RWPE2 (cell line): ENCODE results near the gene ANKRD65.
A peak's percentile ranks its signal among the peaks of the same experiment; 100 is the strongest.
"Not testable (repeated sequence)": the region's sequence is repeated elsewhere in the genome, so short reads cannot be mapped to it uniquely, and the experiment has no call there.

Source experiments
- ATAC-seq: fragments of 200-7000 bp; cut with Tn5 transposase; 3 replicates; pipeline ENCODE4 v1.9.1; 2021; ENCODE audit warnings: low read depth
- DNase-seq: peaks from one replicate; pipeline ENCODE4 v3.0.0-alpha.2; 2020; ENCODE audit warnings: low spot score
- H3K27ac ChIP-seq: fragments of 450-650 bp; 2 replicates; pipeline ENCODE4 v1.5.1; 2017; ENCODE audit warnings: mild to moderate bottlenecking; ENCODE audit not compliant: poor library complexity, severe bottlenecking
- H3K27me3 ChIP-seq: fragments of 250-450 bp; sonication (Bioruptor Pico); 2 replicates; pipeline ENCODE4 v1.5.1; 2021; ENCODE audit warnings: mild to moderate bottlenecking, moderate library complexity; ENCODE audit not compliant: insufficient read depth, poor library complexity, severe bottlenecking
- H3K36me3 ChIP-seq: fragments of 250-450 bp; sonication (Bioruptor Pico); 2 replicates; pipeline ENCODE4 v1.5.1; 2020; ENCODE audit warnings: low read depth, mild to moderate bottlenecking, moderate library complexity
- H3K4me1 ChIP-seq: fragments of 250-450 bp; sonication (Bioruptor Pico); 2 replicates; pipeline ENCODE4 v1.5.1; 2021; ENCODE audit warnings: mild to moderate bottlenecking, moderate library complexity; ENCODE audit not compliant: insufficient read depth, poor library complexity, severe bottlenecking
- H3K4me3 ChIP-seq: fragments of 250-450 bp; sonication (Bioruptor Pico); 2 replicates; pipeline ENCODE4 v1.5.1; 2021; ENCODE audit warnings: mild to moderate bottlenecking, moderate library complexity; ENCODE audit not compliant: severe bottlenecking
- H3K9me3 ChIP-seq: fragments of 250-450 bp; sonication (Bioruptor Pico); 2 replicates; pipeline ENCODE4 v1.5.1; 2021; ENCODE audit warnings: mild to moderate bottlenecking, moderate library complexity; ENCODE audit not compliant: severe bottlenecking
- CTCF ChIP-seq: fragments of 450-650 bp; IDR thresholded peaks from one replicate; pipeline ENCODE4 v1.5.1; 2017; ENCODE audit warnings: mild to moderate bottlenecking, moderate library complexity; ENCODE audit not compliant: poor library complexity, severe bottlenecking

Gene ANKRD65

DNA sequence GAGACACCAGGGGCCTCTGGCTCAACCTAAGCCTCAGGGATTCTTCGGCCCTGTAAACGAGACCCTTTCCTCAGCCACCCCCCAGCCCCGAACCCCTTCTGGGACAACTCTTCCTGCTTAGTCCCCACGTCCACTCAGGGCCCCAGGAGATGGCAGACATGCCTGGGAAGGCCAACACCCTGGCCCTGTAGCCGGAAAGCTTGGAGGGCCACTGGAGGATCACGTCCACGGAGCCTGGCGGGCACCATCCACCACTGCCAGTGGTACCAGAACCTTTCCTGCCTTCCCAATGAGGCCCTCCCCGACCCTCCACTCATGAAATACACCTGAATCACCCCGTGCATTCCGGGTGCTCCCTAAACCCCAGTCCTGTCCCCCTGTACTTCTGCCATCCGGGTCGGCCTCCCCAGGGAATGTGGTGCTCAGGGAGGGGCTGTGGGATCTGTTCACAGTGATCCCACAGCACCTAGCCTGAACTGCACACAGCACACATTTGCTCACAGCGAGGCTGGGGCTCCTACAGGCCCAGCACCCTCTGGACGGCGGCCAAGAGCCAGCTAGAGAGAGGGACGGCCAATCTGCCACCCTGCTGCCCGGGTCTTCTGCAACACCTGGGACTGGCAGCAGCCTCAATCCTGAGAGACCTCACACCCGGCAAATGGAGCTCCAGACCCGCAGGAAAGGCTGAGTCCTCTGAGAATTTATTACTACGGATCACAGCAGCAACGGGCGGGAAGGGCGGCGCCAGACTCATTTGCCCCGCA lies 47.8 kb downstream of the ANKRD65 start:
- no peaks in the 10 kb centered on the region for H3K9me3 ChIP-seq
- no peak for TF ChIP-seq CTCF
- H3K27ac ChIP-seq = peak overlapping the region; percentile 63
- H3K36me3 ChIP-seq = peaks cover 8% of the 10 kb centered on the region
- no peaks in the 10 kb centered on the region for H3K27me3 ChIP-seq
- ATAC-seq = no peak
- H3K4me3 ChIP-seq = no peak overlapping the region
- peaks cover 4% of the 10 kb centered on the region for H3K4me1 ChIP-seq
- DNase-seq = no peak

DNA sequence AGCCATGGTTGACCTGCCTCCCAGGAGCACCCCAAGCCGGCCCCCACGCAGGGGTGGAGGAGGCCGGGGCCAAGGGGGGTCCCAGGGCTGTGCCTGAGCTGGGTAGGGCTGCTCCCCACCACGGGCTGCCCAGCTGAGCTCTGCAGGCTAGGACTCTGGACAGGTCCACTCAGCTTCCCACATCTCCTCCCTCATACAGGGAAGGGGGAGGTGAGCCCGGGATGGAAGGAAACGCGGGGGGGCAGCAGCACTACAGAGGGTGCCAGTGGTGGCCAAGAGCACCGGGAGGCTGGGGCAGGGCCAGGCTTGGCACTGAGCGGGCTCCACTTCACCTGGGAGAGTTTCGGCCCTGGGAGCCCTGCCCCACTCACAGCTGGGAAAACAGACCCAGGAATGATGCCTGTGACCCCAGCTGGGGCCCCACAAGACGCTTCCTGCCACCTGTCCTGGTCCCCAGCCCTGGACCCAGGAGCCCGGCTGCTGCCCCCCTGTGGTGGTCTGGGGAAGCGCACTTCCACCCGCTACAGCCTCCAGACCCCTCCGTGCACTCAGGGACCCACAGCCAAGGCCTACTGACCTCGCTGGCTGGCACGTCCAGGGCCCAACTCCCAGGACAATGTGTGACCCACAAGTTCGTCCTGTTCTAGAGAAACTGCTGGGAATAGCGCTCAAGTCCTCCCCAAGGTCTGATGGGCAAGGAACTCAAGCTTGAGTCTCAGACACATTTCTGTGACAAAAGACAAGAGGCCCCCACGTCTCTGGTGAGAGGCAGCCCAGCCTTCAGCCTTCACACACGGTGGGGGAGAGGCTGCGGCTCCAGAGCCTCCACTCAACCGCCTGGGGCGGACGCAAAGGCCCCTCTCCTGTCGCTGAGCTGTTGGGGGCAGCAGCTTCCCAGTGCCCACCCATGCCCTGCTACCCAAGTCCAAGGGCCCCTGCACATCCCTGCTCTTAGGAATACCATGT lies 49.0 kb downstream of the ANKRD65 start:
- ATAC-seq = peak; percentile 24; the same call in 2 of the 3 replicates

DNA sequence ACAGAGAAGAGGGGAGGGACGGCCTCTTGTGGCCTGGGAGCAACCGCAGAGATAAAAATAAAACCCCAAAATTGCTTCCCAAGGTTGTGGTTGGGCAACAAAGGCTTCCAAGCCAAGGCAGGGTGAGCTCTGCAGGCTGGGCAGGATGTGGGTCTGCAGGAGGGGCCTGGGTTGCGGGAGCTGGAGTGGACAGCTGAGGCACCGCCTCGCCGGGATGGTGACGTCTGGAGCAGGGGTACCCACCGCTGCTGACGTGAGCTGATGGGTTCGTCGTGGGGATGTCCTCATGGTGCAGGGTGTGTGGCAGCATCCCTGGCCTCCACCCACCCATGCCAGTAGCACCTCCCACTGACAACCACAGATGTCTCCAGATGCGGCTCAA lies 49.7 kb downstream of the ANKRD65 start:
- Histone ChIP-seq H3K4me3 (no peak overlapping the region), H3K9me3 (no peaks in the 10 kb centered on the region), H3K27me3 (no peaks in the 10 kb centered on the region), H3K27ac (no peak overlapping the region), H3K36me3 (peaks cover 8% of the 10 kb centered on the region), H3K4me1 (peaks cover 4% of the 10 kb centered on the region)
- DNase-seq (no peak), ATAC-seq (no peak)
- no peak for TF ChIP-seq CTCF

More for the DNA sequence above, 49.0 kb downstream of the ANKRD65 start:
- TF ChIP-seq CTCF = peak; percentile 91
- no peaks in the 10 kb centered on the region for H3K9me3 ChIP-seq
- H3K4me3 ChIP-seq = no peak overlapping the region
- H3K36me3 ChIP-seq = peaks cover 8% of the 10 kb centered on the region
- no peaks in the 10 kb centered on the region for H3K27me3 ChIP-seq
- no peak overlapping the region for H3K27ac ChIP-seq
- peaks cover 4% of the 10 kb centered on the region for H3K4me1 ChIP-seq
- DNase-seq = no peak

DNA sequence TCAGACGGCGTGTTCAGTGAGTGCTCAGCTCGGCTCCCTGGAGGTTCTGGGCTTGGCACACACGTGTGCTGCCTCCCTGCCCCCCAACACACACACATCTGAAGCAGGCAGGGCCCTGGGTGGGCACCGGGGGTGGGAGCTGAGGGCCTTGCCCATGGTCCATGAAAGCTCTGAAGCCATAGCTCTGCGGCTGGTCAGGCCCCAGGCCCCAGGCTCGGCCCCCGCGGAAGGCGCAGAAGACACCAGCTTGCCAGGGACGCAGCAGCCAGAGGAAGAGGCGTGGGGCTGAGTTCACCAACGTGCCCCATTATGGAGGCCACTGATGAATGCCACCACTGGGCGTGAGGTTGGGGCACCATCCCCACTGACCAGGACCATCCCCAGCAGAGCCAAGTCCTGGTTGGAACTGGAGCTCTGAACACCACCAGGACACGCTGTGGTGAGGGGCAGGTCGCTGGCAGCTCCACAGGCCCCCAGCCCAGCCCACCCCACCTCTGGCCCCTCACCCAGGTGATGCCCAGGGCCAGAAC lies 50.2 kb downstream of the ANKRD65 start:
- Histone ChIP-seq H3K27me3 (no peaks in the 10 kb centered on the region), H3K36me3 (peaks cover 8% of the 10 kb centered on the region), H3K4me3 (no peak overlapping the region), H3K27ac (no peak overlapping the region), H3K9me3 (no peaks in the 10 kb centered on the region), H3K4me1 (peaks cover 4% of the 10 kb centered on the region)
- ATAC-seq = no peak
- no peak for DNase-seq
- TF ChIP-seq CTCF = no peak

GRCh38 chr1:1370094-1370493 lies 51.0 kb downstream of the ANKRD65 start:
- DNase-seq, H3K4me1 ChIP-seq, H3K27ac ChIP-seq: not testable (repeated sequence)

More at GRCh38 chr1:1370094-1370493, 51.0 kb downstream of the ANKRD65 start:
- ATAC-seq, H3K4me3 ChIP-seq, H3K9me3 ChIP-seq, H3K27me3 ChIP-seq, H3K36me3 ChIP-seq: not testable (repeated sequence)
